ENCODE data around the gene TPSB2.
"Not testable (repeated sequence)": the region's sequence is repeated elsewhere in the genome, so short reads cannot be mapped to it uniquely, and the experiment has no call there.

Gene TPSB2

GRCh38 chr16:1240436-1240835 is 10.5 kb upstream of the TPSB2 start, which contains the start of gene TPSAB1:
TSS of gene TPSAB1 (plus strand) at chr16:1240705. CDS start at chr16:1240939, 234 bp downstream.
- DNase-seq (ENCODE audit: low spot score), result not testable (repeated sequence)

GRCh38 chr16:1239575-1239974 is 9.6 kb upstream of the TPSB2 start:
- not testable (repeated sequence) for DNase-seq (ENCODE audit: low spot score)

DNA sequence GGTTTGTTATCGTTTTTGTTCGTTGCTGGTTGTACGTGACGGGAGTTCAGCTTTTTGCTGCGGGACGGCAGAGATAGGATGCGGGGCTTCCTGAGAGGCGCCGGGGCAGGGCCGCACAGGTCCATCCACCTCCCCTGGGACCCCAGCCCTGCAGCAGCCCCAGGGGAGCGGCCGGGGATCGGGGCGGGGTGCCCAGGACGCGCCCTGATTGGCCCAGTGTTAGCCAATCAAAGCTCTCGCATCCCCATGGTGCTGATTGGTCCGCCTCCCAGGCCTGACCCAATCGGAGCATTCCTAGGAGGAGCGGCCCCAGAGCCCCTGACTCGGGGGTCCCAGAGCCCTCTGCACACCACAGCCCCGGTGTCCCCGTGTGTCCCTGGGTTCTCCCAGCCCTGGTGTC is 8.9 kb upstream of the TPSB2 start:
- not testable (repeated sequence) for DNase-seq (ENCODE audit: low spot score)

DNA sequence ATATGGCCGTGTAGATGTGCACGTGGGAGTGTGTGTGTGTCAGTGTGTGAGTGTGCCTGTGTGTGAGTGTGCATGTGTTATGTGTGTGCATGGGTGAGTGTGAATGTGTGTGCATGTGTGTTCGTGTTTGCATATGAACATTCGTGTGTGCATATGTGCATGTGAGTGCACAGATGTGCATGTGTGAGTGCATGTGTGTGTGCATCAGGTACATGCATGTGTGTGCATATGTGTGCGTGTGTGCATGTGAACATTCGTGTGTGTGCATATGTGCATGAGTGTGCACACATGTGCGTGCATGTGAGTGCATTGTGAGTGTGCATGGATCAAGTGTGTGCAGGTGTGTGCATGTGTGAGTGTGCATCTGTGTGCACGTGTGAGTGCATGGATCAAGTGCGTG is 8.0 kb upstream of the TPSB2 start:
- no peak for DNase-seq (ENCODE audit: low spot score)

- DNase-seq (ENCODE audit: low spot score), result not testable (repeated sequence)
Observed at GRCh38 chr16:1236659-1237058, 6.7 kb upstream of the TPSB2 start.

GRCh38 chr16:1232049-1232748 is 2.2 kb upstream of the TPSB2 start:
- not testable (repeated sequence) for DNase-seq (ENCODE audit: low spot score)

DNA sequence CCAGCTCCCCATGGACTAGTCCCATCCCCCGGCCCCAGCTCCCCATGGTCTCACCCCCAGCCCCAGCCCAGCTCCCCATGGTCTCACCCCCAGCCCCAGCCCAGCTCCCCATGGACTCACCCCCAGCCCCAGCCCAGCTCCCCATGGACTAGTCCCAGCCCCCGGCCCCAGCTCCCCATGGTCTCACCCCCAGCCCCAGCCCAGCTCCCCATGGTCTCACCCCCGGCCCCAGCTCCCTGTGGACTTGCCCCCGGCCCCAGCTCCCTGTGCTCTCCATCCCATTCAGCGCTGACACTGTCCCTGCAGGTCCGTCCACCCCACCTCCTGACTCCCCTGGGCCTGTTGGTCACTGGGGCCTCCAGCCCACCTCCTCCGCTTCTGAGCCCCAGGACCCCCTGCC is 1.3 kb upstream of the TPSB2 start:
- not testable (repeated sequence) for DNase-seq (ENCODE audit: low spot score)

- DNase-seq (ENCODE audit: low spot score), result not testable (repeated sequence)
Observed at GRCh38 chr16:1230471-1231212, 658 bp upstream of the TPSB2 start.

DNA sequence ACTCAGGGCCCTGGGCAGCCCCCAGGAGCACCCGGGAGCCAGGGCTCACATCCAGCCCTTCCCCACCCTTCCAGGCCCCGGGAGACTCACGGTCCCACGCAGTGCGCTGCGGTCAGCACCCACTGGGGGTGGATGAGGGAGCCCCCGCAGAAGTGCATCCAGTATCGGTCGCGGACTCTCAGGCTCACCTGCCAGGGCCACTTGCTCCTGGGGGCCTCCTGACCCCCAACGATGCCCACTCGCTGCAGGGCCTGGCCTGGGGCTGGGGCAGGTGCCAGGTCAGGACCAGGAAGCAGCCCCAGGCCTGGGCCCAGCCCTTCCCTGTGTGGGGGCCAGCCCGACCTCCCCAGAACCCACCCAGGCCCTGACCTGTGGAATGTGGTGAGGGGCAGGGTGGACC is 508 bp downstream of the TPSB2 start:
- DNase-seq (ENCODE audit: low spot score), result not testable (repeated sequence)

DNA sequence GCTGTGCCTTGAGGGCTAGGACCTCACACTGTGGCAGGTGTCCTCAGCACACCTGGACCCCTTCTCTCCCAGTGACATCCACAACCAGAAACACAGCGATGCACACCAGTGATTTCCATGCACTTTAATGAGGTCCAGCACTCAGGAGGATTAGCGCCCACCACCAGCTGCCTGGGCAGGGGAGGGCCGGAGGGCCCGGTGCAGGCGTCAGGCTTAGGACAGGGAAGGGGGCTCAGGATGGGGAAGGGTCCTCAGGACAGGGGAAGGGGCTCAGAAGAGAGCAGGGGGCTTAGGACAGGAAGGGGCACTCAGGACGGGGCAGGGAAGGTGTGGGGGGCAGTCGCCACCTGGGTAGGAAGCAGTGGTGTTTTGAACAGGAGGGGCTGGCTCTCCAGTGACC is 1.8 kb downstream of the TPSB2 start:
- DNase-seq (ENCODE audit: low spot score), result not testable (repeated sequence)

DNA sequence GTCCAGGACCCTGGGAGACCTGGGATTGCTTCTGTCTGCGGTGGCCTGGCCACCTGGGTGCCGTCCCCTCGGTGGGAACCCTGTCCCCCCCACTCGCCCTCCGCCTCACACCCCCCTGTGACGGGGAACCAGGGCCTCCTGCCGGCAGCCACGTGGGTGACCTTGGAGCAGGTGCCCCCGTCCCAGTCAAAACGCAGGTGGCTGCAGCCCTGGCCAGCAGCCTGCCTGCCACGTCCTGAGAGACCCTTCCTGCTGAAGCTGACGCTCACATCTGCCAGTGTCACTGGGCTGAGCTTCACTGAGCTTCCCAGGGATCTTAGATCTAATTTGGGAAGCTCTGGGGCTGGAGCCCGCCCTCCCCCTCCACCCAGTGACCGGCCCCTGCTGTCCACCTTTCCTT is 3.3 kb downstream of the TPSB2 start:
- not testable (repeated sequence) for DNase-seq (ENCODE audit: low spot score)

DNA sequence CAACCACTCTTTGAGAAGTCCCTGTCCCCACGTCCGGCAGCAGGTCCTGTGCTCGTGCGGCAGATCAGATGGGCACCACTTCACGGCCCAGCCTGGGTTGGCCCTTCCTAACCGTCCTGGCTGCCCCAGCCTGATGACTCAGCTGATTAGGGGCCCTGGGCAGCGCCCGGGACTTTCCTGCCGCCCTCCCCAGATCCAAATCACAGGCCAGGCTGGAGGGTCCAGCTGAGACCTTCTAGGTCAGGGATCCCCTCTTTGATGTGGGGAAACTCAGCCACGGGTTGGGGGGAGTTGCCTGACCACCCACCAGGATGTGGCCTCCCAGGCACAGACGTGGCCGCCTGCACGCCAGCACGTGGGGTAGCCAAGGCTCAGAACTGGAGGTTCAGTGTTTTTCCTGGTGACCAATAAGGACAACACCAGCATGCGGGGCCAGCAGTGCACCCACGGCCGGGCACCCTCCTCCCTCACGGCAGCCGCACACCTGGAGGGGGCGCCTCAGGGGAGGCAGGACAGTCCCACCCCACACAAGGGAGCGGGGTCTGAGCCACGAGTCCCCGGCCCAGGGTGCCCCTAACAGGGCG is 4.2 kb downstream of the TPSB2 start:
- not testable (repeated sequence) for DNase-seq (ENCODE audit: low spot score)

GRCh38 chr16:1225051-1225451 is 4.9 kb downstream of the TPSB2 start, which contains the start of gene TPSG1:
TSS of gene TPSG1 (minus strand) at chr16:1225268. CDS start at chr16:1225252, 16 bp downstream.
- DNase-seq (ENCODE audit: low spot score), result no peak

GRCh38 chr16:1224558-1224957 is 5.4 kb downstream of the TPSB2 start:
- no peak for DNase-seq (ENCODE audit: low spot score)

DNA sequence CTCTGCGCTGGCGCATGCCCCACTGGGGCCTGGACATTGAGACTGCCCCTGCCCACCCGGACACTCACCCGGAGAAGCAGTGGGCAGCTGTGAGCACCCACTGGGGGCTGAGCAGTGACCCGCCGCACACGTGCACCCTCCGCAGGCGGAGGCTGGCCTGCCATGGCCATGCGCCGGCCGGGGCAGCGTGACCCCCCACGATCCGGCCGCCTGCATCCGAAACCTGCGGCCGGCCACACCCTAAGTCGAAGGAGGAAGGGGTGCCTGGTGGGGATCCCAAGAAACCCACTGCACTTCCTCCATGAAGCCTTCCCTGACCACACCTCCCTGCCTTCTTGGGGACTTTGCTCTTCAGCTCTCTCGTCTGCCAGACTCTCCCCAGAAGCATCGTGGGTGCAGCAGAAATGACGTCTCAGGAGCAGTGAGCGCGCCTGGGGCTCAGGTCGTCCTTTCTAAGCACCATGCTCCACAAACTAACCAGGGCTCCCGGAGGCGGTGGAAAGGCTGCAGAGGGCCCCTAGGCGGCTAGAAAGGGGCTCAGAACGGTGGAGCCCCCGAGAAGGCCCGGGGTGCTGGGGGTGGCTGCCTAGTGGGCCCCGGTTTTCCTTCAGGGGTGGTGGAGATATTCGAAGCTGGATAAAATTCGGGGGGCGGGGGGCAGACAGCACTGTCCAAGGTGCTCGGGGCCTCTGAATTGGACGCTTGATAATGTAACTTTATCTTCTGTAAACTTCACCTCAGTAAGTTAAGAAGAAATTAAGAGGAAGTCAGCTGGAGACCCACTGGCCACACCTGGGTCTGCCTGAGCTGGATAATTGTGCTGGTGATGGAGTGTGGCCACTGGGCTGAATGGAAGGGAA is 6.4 kb downstream of the TPSB2 start:
- DNase-seq (ENCODE audit: low spot score), result no peak

DNA sequence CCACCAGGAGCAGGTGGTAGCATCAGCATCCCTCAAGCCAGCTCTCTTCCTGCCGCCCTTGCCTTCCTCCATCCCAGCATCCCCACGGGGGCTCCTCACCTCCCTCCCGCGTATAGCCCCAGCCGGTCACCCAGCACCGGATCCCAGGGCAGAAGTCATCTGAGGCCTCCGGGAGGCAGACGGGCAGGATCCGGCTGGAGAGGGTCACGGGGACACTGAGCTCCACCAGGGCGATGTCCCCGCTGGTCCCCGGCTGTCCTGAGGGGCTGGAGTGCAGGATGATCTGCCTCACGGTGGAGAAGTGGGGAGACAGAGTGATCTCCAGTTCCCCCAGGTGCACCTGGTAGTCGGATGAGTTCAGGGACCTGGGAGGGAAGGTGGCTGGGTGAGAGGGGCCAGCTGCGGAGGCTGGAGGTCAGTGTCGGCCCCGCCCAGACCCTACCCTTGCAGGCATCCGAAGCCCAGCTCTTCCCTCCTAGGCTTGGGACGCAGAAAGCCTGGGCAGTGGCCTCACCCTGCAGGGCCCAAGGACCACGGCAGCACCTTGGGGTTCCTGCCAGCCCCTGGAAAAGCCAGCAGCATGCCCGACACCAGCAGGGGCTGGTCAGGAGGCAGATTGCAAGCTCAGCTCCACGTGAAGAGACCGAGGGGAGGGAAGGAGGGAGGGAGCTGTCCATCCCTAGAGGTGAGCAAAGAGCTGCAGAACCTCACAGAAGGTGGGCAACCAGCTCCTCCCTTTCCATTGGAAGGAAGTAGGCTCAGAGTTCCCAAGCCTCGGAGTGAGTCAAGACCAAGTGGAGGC is 7.2 kb downstream of the TPSB2 start:
- DNase-seq (ENCODE audit: low spot score), result no peak

GRCh38 chr16:1221628-1222552 is 8.1 kb downstream of the TPSB2 start:
- DNase-seq (ENCODE audit: low spot score), result no peak

DNA sequence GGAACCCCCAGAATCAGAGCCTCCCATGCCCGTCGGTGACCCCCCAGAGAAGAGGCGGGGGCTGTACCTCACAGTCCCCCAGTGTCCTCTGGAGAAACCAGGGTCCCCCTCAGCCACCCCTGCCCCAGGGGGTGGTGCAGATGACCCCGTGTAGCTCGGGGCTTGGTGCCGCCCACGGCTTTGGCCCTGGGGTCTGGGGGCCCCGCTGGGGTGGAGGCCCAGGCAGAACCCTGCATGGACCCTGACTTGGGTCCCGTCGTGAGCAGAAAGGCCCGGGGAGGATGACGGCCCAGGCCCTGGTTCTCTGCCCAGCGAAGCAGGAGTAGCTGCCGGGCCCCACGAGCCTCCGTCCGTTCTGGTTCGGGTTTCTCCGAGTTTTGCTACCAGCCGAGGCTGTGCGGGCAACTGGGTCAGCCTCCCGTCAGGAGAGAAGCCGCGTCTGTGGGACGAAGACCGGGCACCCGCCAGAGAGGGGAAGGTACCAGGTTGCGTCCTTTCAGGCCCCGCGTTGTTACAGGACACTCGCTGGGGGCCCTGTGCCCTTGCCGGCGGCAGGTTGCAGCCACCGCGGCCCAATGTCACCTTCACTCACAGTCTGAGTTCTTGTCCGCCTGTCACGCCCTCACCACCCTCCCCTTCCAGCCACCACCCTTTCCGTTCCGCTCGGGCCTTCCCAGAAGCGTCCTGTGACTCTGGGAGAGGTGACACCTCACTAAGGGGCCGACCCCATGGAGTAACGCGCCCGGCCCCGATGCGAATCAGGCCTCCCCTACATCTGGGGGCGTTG is 8.9 kb downstream of the TPSB2 start:
- no peak for DNase-seq (ENCODE audit: low spot score)

DNA sequence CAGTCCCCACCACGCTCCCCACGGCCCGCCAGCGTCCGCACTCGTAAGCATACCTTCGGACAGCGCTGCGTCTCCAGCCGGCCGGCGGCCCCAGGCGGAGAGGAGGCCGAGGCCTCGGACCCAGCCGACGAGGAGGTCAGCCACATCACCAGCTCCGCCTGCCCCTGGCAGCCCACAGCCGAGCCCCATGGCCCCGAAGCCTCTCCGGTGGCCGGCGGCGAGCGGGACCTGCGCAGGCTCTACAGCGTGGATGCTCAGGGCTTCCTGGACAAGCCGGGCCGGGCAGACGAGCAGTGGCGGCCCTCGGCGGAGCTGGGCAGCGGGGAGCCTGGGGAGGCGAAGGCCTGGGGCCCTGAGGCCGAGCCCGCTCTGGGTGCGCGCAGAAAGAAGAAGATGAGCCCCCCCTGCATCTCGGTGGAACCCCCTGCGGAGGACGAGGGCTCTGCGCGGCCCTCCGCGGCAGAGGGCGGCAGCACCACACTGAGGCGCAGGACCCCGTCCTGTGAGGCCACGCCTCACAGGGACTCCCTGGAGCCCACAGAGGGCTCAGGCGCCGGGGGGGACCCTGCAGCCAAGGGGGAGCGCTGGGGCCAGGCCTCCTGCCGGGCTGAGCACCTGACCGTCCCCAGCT is 9.8 kb downstream of the TPSB2 start:
- no peak for DNase-seq (ENCODE audit: low spot score)

All from activated CD4-positive, alpha-beta T cell treated with anti-CD3 and anti-CD28 coated beads, Interleukin-2, Interleukin-4, amounts not matched to agents 100 ng/mL and 50 ng/mL, durations not matched to agents 16 hours and 8 hours (primary cell).